T-helper 1 cell (primary cell): ENCODE results near the gene BTG1.

Experiments
- DNase-seq, 5 donors: peaks; one replicate each; pipeline ENCODE4 v3.0.0-alpha.2; 2012 to 2020

Gene BTG1

GRCh38 chr12:92094751-92095161 is 50.9 kb downstream of the BTG1 start:
- DNase-seq = no peak

GRCh38 chr12:92094301-92094700 is 51.3 kb downstream of the BTG1 start:
- DNase-seq = peak in 1 of 5 donors; percentile 15
